HepG2 (cell line): ENCODE measurements around the gene GTF2H3. TPM values are rescaled to one million over a fixed set of nuclear protein-coding genes. Genes with fewer than 3 reads are reported as not detected.
A peak's percentile ranks its signal among the peaks of the same experiment; 100 is the strongest.

ENCODE experiments used
- GABPB1 ChIP-seq: IDR thresholded peaks from 2 replicates; pipeline ENCODE4 v1.6.1; 2016; ENCODE audit warnings: mild to moderate bottlenecking, missing genetic modification reagents, moderate library complexity, missing compliant biosample characterization
- GTF2F1 ChIP-seq: fragments of 150-350 bp; IDR thresholded peaks from 2 replicates; pipeline ENCODE4 v1.6.1; 2014; ENCODE audit warnings: low read length
- KDM5A ChIP-seq: fragments of 200-600 bp; sonication (generic); IDR thresholded peaks from 2 replicates; pipeline ENCODE4 v1.7.0; 2018; ENCODE audit warnings: antibody characterized with exemption, mild to moderate bottlenecking, low read length, borderline replicate concordance
- KDM5B ChIP-seq: sonication (generic); formaldehyde crosslinking; IDR thresholded peaks from 2 replicates; pipeline ENCODE4 v1.4.0; 2020; ENCODE audit warnings: missing genetic modification reagents, mild to moderate bottlenecking, borderline replicate concordance
- KLF12 ChIP-seq: sonication (generic); formaldehyde crosslinking; IDR thresholded peaks from 2 replicates; pipeline ENCODE4 v1.4.0; 2020; ENCODE audit warnings: missing genetic modification reagents, borderline replicate concordance
- MED1 ChIP-seq: sonication (generic); formaldehyde crosslinking; IDR thresholded peaks from 2 replicates; pipeline ENCODE4 v1.4.0; 2020; ENCODE audit warnings: missing genetic modification reagents
- PITX1 ChIP-seq: sonication (generic); formaldehyde crosslinking; IDR thresholded peaks from 2 replicates; pipeline ENCODE4 v1.5.1; 2020; ENCODE audit warnings: mild to moderate bottlenecking, missing genetic modification reagents
- SIN3A ChIP-seq: IDR thresholded peaks from 2 replicates; pipeline ENCODE4 v1.6.1; 2011; ENCODE audit warnings: low read depth, mild to moderate bottlenecking, control low read depth, low read length, borderline replicate concordance
- SIN3B ChIP-seq: fragments of 150-350 bp; IDR thresholded peaks from 2 replicates; pipeline ENCODE4 v1.6.1; 2014; ENCODE audit warnings: low read length
- SP5 ChIP-seq: IDR thresholded peaks from 2 replicates; pipeline ENCODE4 v1.6.1; 2016; ENCODE audit warnings: low read depth, borderline replicate concordance
- TOE1 ChIP-seq: sonication (generic); formaldehyde crosslinking; IDR thresholded peaks from 2 replicates; pipeline ENCODE4 v1.4.0; 2020; ENCODE audit warnings: mild to moderate bottlenecking, missing genetic modification reagents
- TP53 ChIP-seq: sonication (generic); formaldehyde crosslinking; conservative IDR thresholded peaks from 2 replicates; pipeline ENCODE4 v1.4.0; 2020; ENCODE audit warnings: missing genetic modification reagents
- YEATS2 ChIP-seq: sonication (generic); formaldehyde crosslinking; IDR thresholded peaks from 2 replicates; pipeline ENCODE4 v1.4.0; 2020; ENCODE audit warnings: missing genetic modification reagents, borderline replicate concordance
- ZFX ChIP-seq: sonication (generic); formaldehyde crosslinking; IDR thresholded peaks from 2 replicates; pipeline ENCODE4 v1.4.0; 2020; ENCODE audit warnings: mild to moderate bottlenecking, low read depth, missing genetic modification reagents, moderate library complexity
- ZMYM4 ChIP-seq: sonication (generic); formaldehyde crosslinking; IDR thresholded peaks from 2 replicates; pipeline ENCODE4 v1.8.1; 2023; ENCODE audit warnings: mild to moderate bottlenecking, missing genetic modification reagents
- ZNF136 ChIP-seq: sonication (generic); formaldehyde crosslinking; IDR thresholded peaks from 2 replicates; pipeline ENCODE4 v1.8.1; 2022; ENCODE audit warnings: low read depth, mild to moderate bottlenecking, moderate library complexity, missing genetic modification reagents
- ZNF224 ChIP-seq: sonication (generic); formaldehyde crosslinking; IDR thresholded peaks from 2 replicates; pipeline ENCODE4 v1.5.0; 2020; ENCODE audit warnings: mild to moderate bottlenecking, missing genetic modification reagents
- ZNF350 ChIP-seq: sonication (generic); formaldehyde crosslinking; IDR thresholded peaks from 2 replicates; pipeline ENCODE4 v1.4.0; 2020; ENCODE audit warnings: mild to moderate bottlenecking, low read depth, missing genetic modification reagents, borderline replicate concordance
- ZNF501 ChIP-seq: sonication (generic); formaldehyde crosslinking; IDR thresholded peaks from 2 replicates; pipeline ENCODE4 v1.5.1; 2020; ENCODE audit warnings: mild to moderate bottlenecking, moderate library complexity, missing genetic modification reagents
- ZNF777 ChIP-seq: sonication (generic); formaldehyde crosslinking; IDR thresholded peaks from 2 replicates; pipeline ENCODE4 v1.4.0; 2020; ENCODE audit warnings: missing genetic modification reagents
- ZNF883 ChIP-seq: sonication (generic); formaldehyde crosslinking; IDR thresholded peaks from 2 replicates; pipeline ENCODE4 v1.5.1; 2020; ENCODE audit warnings: mild to moderate bottlenecking, missing genetic modification reagents; ENCODE audit errors: not compliant biosample characterization
- polyA plus RNA-seq, 8 experiments: library from polyadenylated mRNA; depleted of rRNA in 3 of 8; stranded (reverse) in 7 of 8; unstranded in 1 of 8; fragments of >200 nt; fragmentation: Illumina TruSeq in 4 of 8; extraction: Trizol in 4 of 8; gene quantifications; 2 replicates each; pipeline versions ENCODE4 v1.2.1 to v1.2.3, GENCODE V29; 2011 to 2016; ENCODE audit warnings: low read depth in 4 of 8, missing spikeins in 1 of 8, mixed read lengths in 1 of 8; ENCODE audit not compliant: insufficient read depth in 1 of 8
- total RNA-seq, 5 experiments: library from RNA; depleted of rRNA; stranded (reverse); fragments of >200 nt; fragmentation: Illumina TruSeq; extraction: Trizol; gene quantifications; 2 replicates each; pipeline ENCODE4 v1.2.3, GENCODE V29; 2016; ENCODE audit warnings: low read depth in 1 of 5
- TF ChIP-seq, protein P1 (sequence below): IDR thresholded peaks from 2 replicates; pipeline ENCODE4 v1.6.1; 2016; ENCODE audit warnings: missing genetic modification reagents, missing compliant biosample characterization
- TF ChIP-seq, protein P2 (sequence below): sonication (generic); formaldehyde crosslinking; IDR thresholded peaks from 2 replicates; pipeline ENCODE4 v1.4.0; 2020; ENCODE audit warnings: mild to moderate bottlenecking, missing genetic modification reagents
- TF ChIP-seq, protein P3 (sequence below): sonication (generic); formaldehyde crosslinking; IDR thresholded peaks from 2 replicates; pipeline ENCODE4 v1.9.0; 2022; ENCODE audit warnings: missing genetic modification reagents, mild to moderate bottlenecking, borderline replicate concordance
- TF ChIP-seq, protein P4 (sequence below): sonication (generic); formaldehyde crosslinking; conservative IDR thresholded peaks from 2 replicates; pipeline ENCODE4 v1.8.1; 2023; ENCODE audit warnings: missing genetic modification reagents

GTF2H3 gene
- total and polyA plus RNA-seq, 2 of the 13 experiments (the other 11 are each of a cell fraction or from before 2014, with no cell fraction given), result 35.8 to 58.8 TPM

DNA sequence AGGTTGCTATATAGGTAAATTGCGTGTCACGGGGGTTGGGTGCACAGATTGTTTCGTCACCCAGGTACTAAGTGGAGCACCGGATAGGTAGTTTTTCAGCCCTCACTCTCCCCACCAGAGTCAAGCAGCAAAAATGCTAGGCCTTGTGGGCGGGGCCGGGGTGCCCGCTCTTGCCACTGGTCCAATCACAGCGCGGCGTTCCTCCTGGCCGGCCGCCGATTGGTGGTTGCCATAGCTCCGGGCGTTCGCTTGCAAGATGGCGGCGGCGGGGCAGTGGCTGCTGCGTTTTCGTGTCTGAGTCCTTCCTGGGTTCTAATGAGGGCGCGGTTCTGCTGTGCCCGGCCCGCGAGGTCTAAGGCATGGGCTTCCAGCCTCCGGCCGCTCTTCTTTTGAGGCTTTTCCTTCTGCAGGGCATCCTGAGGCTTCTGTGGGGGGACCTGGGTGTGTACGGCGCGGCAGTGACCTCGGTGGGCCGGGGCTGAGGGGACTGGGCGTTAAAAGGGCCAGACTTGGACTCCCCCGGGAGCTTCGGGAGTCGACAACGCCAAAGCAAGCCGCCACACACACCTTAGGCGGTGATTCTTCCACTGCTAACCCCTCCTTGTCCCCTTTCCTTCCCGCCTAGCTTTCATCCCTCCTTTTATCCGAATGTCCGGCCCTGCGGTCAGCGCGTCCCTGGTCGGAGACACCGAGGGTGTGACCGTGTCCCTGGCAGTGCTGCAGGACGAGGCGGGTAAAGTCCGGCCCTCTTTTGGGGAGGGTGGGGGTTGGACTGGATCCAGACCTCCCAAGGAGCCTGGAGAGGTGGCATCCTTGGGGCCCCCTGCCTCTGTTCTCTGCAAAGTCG, 37.5 kb downstream of the GTF2H3 start, which contains the start of gene TCTN2 (continued):
- TF ChIP-seq MED1 (CRISPR knock-in tag) (0 out of 2 replicates have a peak, but pooled peaks have one; percentile 15), PITX1 (CRISPR knock-in tag) (no peak), KLF12 (peak; percentile 51; the same call in 1 of the 2 replicates), ZFX (CRISPR knock-in tag) (peak; percentile 96), SIN3B (peak; percentile 91), KDM5A (peak; percentile 95), TP53 (CRISPR knock-in tag) (no peak), ZNF136 (CRISPR knock-in tag) (no peak), ZMYM4 (CRISPR knock-in tag) (0 out of 2 replicates have a peak, but pooled peaks have one; percentile 20), SIN3A (peak; percentile 87), GTF2F1 (no peak), ZNF350 (peak; percentile 27; the same call in 1 of the 2 replicates), YEATS2 (CRISPR knock-in tag) (peak; percentile 71; the same call in 1 of the 2 replicates), ZNF883 (no peak), SP5 (CRISPR knock-in tag) (peak; percentile 49; the same call in 1 of the 2 replicates), TOE1 (no peak), ZNF777 (0 out of 2 replicates have a peak, but pooled peaks have one; percentile 25), ZNF224 (no peak), KDM5B (CRISPR knock-in tag) (peak; percentile 63; the same call in 1 of the 2 replicates), ZNF501 (CRISPR knock-in tag) (peak; percentile 49; the same call in 1 of the 2 replicates), GABPB1 (CRISPR knock-in tag) (peak; percentile 60; the same call in 1 of the 2 replicates)
- TF ChIP-seq, protein P1, sequence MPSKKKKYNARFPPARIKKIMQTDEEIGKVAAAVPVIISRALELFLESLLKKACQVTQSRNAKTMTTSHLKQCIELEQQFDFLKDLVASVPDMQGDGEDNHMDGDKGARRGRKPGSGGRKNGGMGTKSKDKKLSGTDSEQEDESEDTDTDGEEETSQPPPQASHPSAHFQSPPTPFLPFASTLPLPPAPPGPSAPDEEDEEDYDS, result peak; percentile 17; the same call in 1 of the 2 replicates
- TF ChIP-seq, protein P2, sequence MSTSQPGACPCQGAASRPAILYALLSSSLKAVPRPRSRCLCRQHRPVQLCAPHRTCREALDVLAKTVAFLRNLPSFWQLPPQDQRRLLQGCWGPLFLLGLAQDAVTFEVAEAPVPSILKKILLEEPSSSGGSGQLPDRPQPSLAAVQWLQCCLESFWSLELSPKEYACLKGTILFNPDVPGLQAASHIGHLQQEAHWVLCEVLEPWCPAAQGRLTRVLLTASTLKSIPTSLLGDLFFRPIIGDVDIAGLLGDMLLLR (CRISPR knock-in tag), result 0 out of 2 replicates have a peak, but pooled peaks have one; percentile 43
- TF ChIP-seq, protein P3, sequence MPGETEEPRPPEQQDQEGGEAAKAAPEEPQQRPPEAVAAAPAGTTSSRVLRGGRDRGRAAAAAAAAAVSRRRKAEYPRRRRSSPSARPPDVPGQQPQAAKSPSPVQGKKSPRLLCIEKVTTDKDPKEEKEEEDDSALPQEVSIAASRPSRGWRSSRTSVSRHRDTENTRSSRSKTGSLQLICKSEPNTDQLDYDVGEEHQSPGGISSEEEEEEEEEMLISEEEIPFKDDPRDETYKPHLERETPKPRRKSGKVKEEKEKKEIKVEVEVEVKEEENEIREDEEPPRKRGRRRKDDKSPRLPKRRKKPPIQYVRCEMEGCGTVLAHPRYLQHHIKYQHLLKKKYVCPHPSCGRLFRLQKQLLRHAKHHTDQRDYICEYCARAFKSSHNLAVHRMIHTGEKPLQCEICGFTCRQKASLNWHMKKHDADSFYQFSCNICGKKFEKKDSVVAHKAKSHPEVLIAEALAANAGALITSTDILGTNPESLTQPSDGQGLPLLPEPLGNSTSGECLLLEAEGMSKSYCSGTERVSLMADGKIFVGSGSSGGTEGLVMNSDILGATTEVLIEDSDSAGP (CRISPR knock-in tag), result peak; percentile 73; the same call in 1 of the 2 replicates
- TF ChIP-seq, protein P4, sequence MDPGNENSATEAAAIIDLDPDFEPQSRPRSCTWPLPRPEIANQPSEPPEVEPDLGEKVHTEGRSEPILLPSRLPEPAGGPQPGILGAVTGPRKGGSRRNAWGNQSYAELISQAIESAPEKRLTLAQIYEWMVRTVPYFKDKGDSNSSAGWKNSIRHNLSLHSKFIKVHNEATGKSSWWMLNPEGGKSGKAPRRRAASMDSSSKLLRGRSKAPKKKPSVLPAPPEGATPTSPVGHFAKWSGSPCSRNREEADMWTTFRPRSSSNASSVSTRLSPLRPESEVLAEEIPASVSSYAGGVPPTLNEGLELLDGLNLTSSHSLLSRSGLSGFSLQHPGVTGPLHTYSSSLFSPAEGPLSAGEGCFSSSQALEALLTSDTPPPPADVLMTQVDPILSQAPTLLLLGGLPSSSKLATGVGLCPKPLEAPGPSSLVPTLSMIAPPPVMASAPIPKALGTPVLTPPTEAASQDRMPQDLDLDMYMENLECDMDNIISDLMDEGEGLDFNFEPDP (CRISPR knock-in tag), result no peak
